ENCODE data around the gene COPZ1. TPM values are rescaled to one million over a fixed set of nuclear protein-coding genes. Genes with fewer than 3 reads are reported as not detected.
A peak's percentile ranks its signal among the peaks of the same experiment; 100 is the strongest.

The COPZ1 gene
- polyA plus RNA-seq, 3 donors, result 242 to 260 (median 254) TPM

DNA sequence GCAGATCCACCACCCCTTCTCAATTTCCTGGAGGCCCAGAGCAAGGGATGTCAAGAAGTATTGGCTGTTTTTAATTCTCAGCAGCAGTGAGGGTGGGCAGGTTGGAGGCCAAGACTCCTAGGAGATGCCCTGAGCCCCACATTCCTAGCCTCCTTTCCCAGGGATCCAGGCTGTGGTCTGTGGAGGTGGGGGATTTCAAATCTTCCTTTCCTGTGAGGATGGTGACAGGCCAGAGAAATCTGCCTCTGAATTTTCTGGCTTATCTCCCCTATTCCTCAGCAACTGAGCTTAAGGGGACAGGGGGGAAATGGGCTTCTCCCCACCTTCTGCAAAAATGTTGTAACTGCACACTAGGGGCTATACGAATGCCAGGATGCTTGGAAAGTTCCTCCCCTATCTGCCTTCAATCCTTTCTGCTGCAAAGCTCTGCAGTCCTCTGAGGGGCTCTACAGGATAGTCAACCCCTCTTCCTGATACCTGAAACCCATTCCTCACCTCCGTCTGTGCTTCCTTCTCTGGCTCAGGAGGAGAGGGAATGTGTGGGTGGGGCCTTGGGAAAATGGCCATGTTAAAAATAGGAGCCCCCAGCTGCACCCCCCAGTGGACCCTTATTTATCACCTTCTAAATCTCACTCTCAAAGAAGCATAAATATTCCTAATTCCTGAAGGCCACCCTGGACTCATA is 32.7 kb downstream of the COPZ1 start:
- DNase-seq (ENCODE audit: low read depth in 3 of 3, low spot score in 2 of 3), result no peak

DNA sequence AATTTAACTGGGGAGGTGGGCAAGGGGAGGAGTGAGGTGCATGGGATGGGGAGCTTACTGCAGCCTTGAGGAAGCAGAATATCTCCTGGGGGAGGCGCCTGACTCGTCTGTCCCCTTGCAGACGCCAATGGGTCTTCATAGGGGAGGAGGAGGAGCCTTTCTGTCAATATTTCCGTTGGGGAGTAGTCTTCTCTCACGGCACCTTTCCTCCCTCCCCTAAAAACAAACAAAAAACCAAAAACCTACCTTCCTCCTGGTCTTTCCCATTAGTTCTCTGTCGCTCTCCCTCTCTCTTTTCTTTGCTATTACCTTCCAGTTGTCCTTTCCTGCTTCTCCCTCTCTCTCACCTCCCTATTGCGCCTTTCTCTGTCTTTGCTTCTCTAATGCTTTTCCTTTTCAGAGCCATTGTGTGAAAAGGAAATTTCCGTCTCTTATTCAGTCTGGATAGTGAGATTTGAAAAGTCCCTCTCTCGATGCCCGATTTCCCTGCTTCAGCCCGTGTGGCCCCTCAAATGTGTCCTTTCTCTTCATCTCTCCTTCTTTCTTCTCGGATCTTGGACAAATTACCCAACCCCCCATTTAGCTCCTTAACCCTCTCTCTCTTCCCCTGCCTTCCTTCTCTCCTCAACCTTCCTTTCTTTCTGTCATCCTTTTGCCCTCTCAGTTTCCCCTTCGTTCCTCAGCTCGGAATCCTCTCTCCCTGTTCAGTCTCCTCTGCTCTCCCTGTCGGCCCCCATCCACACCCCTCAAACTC is 33.4 kb downstream of the COPZ1 start:
- no peak for DNase-seq (ENCODE audit: low read depth in 3 of 3, low spot score in 2 of 3)

DNA sequence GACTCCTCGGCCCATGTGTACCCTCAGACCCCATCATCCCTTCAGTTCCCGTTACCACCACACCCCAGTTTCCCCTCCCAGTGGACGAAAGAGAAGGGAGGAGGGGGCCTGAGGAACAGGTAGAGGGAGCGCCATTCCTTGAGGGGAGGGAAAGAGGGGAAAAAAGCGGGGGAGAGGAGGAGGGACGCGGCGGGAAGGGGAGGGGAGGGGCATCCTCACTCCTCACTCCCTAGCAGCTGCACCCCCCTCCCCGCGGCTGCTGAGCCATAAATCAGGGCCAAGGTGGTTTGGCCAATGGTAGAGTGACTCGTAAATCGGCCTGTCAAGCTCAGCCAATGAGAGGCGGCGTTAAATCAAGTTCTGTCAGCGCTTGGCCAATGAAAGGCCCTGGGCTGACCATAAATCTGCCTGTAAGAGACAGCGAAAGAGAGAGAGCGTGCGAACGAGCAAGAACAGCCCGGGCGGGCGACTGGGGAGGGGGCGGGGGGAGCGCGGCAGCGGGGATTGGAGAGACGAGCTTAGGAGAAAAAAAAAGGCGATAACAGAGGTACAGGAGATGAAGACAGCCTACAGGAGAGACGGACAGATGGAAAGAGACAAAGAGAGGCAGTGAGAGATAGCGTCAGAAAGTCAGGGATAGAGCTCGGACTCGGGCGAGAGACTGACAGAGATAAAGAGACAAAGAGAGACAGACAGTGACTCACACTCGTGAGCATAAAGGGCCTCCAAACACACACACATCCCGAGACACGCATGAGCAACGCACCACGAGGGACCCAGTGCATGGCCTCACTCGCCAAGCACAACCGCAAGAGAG is 34.2 kb downstream of the COPZ1 start:
- DNase-seq (ENCODE audit: low read depth in 3 of 3, low spot score in 2 of 3), result peak; percentile 99 to 100 (median 99)

DNA sequence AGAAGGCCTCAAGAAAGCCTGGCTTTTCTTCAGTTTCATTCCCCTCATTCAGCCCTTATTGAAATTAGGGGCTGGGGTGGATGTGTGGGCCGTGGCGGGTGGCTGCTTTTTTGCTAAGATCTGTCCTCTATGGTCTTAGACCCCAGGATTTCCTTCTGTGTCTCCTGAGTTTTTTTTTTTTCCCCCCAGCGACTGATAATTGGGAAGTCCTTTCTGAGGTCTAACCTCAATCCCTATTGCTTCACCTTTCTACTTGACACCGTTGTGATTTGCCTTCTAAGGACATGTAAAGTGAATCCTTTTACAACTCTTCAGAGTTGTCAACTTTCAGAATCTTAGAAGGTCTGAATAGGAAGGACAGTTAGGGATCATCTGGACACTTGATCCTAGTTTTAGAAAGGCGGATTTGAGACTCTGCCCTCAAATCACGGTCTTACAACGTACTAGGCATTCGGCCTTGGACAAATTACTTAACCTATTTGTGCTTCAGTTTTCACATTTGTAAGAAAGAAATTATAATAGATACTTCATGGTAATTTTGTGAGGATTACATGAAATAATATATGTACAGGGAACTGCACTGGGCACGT is 34.9 kb downstream of the COPZ1 start:
- DNase-seq (ENCODE audit: low read depth in 3 of 3, low spot score in 2 of 3), result no peak

DNA sequence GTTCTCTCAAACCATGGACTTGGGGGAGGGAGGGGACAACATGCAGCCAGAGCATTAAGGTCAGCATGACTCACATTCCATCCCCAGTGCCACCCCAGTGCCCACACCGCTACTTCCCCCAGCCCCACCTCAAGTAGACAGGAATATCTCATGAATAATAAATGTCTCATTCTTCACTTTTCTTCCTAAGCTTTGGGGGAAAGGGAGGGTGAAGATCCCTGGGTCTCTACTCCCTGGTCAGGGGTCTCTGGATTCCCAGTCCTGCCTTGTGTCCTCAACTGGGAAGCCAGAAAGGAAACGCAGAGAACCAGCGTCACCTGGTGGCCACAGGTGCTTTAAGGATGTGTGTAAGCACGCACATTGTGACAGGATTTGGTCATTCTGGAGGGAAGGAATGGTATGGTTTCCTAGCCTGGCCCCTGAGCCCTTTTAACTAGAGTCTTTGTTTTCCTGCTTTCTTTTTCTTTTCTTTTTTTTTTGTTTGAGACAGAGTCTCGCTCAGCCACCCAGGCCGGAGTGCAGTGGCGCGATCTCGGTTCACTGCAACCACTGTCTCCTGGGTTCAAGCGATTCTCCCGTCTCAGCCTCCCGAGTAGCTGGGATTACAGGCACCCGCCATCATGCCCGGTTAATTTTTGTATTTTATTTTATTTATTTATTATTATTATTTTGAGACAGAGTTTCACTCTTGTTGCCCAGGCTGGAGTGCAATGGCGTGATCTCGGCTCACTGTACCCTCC is 36.0 kb downstream of the COPZ1 start:
- peak in 1 of 3 donors; percentile 87 for DNase-seq (ENCODE audit: low read depth in 3 of 3, low spot score in 2 of 3)

DNA sequence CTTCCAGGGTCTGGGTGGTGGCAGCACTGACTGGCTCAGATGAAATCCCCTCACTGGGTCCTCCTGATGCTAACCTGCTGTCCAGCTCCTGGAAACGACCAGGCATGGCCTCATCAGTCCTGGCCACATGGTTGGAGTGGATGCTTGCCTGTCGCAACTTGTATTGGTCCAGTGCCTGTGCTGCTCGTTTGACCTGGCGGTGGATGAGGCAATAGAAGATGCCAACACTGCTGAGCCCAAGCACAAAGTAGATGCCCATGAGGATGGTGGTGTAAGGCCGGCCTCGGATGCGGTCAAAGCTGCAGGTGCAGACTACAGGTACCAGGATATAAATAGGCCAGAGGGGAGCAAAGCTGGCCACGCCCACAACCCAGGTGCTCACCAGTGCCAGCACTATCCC is 38.1 kb downstream of the COPZ1 start:
- no peak for DNase-seq (ENCODE audit: low read depth in 3 of 3, low spot score in 2 of 3)

DNA sequence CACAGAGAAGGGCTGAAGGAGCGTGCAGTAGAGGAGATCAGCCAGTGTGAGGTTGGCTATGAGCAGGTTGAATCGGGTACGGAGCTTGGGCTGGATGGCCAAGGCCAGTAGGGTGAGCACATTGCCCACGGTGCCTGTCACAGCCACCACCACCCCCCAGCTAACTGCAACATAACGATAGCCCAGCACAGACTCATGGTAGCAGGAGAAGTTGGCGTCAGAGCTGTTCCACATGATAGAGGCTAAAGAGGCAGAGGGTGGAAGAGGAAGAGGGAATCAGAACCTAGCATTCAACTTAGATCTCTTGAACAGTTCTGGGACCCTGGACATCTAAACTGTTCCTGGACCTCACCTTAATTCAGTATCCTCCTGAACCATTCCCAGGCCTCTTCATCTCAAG is 38.7 kb downstream of the COPZ1 start:
- DNase-seq (ENCODE audit: low read depth in 3 of 3, low spot score in 2 of 3), result no peak

DNA sequence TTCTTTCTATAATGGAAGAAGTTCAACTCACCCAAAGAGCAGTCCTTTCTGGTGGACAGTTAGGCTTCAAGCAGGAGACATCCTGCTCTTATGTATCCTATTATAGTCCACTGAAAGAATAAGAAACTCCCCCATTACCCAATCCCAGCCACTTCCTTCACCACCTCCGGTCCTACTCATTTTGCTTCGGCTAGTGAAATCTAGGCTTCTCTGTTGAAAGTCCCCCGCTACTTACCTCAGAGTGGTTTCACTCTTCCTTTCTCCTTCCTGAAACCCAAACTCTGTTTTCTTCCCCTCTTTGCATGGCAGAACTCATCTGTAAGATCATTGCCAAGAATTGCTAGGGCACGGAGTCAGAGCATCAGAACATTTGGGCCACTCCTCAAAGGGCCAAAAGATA is 39.5 kb downstream of the COPZ1 start, which contains the start of gene GPR84:
TSS of gene GPR84 (minus strand) at position 74 of the 400 bp plus-strand sequence. CDS start 635 bp downstream, outside the sequence.
- no peak for DNase-seq (ENCODE audit: low read depth in 3 of 3, low spot score in 2 of 3)

DNA sequence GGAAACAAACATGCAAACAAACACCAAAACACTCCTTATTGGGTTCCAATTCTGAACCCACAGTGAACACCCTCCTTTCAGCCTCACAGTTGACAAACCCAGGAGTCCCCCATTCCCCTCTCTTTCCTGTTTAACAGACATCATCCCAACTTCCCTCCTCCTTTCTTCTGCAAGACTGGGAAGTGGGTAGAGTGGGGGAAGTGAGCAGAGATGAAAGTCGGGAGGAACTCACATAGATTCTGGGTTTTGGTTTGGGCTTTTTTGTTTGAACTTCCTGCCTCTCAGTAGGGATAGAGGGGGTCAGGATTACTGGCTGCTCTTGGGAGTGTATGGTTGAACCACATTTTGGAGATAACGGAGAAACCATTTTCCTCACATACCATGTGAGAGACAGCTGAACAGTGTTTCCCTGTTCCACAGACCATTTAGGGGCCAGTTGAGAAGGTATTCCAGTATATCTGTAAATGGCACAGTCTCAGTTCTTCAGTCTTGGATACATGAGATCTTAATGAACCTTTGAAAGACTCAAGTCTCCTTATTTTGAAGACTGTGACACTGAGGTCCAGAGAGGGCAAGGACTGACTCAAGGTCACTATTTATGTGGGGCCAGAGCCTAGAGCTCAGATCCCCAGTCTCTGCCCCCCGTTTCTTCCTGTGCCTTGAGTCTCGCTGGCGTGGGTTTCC is 43.2 kb downstream of the COPZ1 start:
- DNase-seq (ENCODE audit: low read depth in 3 of 3, low spot score in 2 of 3), result no peak

DNA sequence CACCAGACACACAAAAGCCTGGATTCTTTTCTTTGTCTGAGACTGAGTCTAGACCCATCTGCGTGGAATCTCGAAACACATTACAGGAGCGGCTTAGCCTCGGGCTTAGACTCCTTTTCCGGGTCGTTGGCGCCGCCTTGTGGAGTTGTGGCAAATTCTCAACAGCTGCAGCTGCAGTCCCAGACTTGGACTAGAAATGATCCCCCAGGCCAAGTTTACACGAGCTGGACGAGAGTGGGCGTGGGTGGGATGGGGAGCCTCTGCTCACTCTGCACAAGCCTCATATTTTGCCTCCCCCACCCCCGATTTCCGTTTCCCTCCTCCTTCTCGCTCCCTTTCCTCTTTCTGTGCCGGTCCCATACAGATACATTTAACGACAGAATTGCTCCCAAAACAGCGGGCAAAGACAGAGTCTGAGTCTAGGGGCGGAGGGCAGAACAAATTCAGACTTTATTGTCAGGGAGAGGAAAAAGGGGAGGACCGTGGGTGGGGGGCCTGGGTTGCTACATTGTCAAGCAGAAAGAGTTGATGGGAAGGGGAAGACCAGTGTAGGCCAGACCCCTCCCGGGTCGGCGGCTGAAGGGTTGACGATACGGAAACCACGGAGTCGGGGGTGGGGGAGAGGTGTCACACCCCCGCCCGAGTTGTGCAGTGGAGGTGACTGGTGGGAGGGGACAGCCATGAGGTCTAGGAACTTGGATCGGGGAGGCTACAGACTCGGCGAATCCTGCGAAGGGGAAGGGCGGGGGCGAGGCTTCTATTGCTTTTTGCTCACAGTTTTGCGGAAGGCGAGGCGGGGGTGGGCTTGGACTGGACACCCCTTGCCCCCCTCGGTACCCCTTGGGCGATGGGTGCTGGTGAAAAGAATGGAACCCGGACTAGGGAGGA is 44.0 kb downstream of the COPZ1 start:
- DNase-seq (ENCODE audit: low read depth in 3 of 3, low spot score in 2 of 3), result peak in 1 of 3 donors; percentile 89

DNA sequence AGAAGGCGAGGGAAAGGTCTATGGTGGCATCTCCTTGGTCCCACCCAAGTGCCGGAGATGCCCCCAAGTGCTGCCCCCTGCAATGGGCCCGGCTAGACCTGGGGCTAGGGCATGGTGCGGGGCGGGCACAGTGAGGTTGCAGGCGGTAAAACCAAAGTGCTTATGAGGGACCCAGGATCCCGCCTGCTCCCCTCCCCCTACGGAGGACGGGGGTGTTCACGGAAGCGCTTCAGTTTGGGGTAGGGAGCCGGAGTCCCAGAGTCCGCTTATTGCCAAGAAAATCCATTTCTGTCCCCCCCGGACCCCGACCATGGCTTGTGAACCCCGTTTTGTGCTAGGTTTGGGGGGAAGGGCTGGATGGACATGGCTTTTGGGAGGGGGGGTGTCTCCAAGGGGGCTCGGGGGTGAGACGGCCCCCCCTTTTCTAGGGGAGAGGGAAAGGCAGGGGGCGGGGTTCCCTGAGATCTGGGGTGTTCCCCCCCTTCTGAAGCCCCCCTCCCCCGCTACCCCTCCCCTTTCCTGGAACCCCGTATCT is 44.7 kb downstream of the COPZ1 start:
- no peak for DNase-seq (ENCODE audit: low read depth in 3 of 3, low spot score in 2 of 3)

DNA sequence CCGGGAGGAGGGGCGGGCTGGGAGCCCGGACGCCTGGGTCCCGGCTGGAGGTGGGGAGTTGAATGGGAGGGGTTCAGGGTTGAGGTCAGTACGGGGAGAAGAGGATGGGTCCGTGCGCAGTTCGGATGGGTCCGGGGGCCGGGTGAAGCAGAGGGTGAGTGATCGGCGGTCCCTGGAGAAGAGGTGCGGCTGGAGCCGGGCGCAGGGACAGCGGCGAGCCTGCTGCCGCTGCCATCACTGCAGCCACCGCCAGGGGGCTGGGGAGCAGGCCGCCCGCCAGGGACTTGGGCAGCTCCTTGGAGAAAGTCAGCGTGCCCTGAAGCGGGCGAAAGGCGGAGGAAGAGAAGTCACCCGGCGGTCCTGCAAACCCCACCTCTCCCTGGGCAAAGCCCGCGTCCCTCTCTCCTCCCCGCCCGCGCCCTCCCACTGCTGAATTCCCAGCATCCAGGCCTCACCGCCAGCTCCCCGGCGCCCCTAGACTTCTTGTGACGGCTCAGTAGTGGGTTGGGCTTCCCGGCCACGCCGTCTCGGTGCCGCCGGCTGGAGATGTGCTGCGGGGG is 45.3 kb downstream of the COPZ1 start:
- DNase-seq (ENCODE audit: low read depth in 3 of 3, low spot score in 2 of 3), result no peak

DNA sequence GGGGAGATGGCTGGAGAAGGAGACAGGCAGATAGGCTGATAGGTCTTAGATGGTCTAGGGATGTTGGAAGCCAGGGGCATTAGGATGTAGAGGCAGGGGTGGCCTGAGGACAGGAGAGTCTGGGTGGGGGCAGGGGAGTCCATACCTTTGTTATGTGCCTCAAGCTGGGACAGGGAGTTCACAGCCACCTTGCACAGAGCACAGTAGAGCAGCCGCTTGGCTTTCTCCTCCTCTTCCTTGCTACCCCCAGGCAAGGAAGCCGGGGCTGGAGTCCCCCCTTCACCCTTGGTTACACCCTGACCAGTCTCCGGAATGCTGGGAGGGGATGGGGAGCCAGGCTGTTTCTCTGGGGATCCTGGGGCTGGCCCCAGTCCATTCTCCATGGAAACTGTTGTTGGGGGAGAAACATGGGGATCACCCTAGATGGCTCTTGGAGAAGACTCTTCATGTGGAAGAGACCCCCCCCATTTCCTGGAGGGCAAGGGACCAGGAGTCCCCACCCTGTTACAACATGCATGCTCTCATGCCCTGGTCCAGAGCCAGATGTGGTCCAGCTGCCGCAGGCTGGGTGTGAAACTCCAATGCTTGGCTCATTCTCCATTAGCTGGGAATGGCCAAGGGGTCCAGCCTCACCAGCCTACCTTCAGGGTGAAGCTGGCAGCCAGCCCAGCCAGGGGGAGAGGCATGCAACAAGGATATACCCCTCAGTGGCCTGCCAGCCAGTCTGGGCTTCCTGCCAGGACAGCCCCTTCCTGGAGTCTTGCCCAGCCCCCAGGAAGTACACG is 46.6 kb downstream of the COPZ1 start:
- DNase-seq (ENCODE audit: low read depth in 3 of 3, low spot score in 2 of 3), result no peak

DNA sequence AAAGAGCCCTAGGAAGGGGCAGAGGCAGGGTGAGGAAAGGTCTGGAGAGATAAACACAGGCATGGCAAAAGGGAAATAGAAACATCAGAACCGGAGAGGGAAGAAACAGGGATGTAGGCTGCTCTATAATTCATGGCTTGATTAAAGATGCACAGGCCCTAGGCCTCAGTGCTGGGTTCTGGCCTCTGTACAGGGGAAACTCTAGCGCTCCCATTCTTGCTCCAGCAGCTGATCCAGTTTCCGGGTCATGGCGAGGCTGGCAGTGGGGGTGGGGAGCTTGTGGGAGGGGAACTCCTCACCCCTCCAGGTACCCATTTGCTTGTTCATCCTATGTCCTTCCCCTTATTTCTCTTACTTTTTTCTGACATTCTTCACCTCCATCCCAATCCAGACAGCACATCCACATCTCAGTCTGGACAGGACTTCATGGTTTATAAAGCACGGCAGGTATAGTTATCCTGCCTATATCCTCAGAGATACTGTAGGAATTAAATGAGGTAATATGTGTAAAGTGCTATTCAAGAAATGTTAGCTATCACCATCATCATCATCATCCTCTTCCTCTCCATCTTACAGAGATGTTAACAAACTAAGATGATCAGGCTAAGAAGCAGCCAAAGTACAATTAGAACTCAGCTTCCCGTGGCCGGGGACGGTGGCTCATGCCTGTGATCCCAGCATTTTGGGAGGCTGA is 47.3 kb downstream of the COPZ1 start:
- DNase-seq (ENCODE audit: low read depth in 3 of 3, low spot score in 2 of 3), result no peak

DNA sequence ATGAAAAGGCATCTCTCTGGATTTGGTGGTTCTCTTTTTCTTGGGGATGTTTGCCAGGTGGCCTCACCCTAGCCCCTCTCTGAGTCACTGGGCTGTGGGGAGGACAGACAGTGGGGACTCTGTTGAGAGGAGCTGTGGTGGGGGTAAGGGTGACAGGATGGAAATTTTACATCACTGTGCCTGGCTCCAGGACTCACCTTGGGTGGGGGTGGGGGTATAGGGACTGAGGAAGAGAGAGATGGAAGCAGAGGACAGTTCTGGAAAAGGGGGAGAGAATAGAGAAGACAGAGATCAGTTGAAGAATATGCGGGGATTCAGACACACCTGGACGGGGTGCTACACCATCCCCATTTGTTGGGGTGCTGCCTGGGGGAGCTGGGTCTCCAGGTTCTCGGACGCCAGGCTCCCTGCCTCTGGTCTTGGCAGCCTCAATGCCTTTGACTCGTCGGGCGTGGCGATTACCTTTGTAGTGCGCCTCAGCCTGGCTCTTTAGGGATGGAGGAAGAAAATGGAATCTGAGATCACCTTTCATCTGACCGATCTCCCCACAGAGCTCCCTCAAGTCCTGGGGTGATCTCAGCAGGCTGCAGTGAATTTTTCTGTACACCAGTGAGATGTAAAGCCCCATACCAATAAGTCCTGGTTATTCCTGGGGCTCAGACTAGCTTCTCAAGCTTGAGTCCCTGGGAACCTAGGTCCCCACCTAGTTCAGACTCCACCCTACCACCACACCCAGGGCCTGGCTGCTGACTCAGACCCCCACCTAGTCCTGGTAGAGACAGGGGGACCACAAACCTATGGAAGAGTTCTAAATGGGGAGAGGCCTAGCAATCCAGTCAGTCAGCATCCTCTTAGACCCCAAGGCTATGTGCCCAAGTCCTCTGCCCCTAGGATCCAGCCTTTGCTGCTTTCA is 49.0 kb downstream of the COPZ1 start:
- DNase-seq (ENCODE audit: low read depth in 3 of 3, low spot score in 2 of 3), result no peak

Data from right renal cortex interstitium (tissue), 3 donors.